ENCODE data around the gene EXD3.

The EXD3 gene

GRCh38 chr9:137372693-137373610, 50.0 kb downstream of the EXD3 start:
- Histone ChIP-seq H3K27ac (no peak overlapping the region), H3K4me1 (ENCODE audit: control insufficient read depth in 1 of 2, insufficient read depth in 1 of 2, low read depth in 1 of 2, low read length in 1 of 2) (no peaks in the 10 kb centered on the region), H3K27me3 (no peaks in the 10 kb centered on the region), H3K36me3 (no peaks in the 10 kb centered on the region), H3K4me3 (ENCODE audit: low read depth in 1 of 2, low read length in 1 of 2) (no peak overlapping the region), H3K9me3 (no peaks in the 10 kb centered on the region)
- TF ChIP-seq CTCF (IDR thresholded peaks at IDR 0.05) = no peak

- Histone ChIP-seq H3K4me3 (ENCODE audit: low read depth in 1 of 2, low read length in 1 of 2) (no peak overlapping the region), H3K27me3 (no peaks in the 10 kb centered on the region), H3K27ac (no peak overlapping the region), H3K9me3 (no peaks in the 10 kb centered on the region), H3K4me1 (ENCODE audit: control insufficient read depth in 1 of 2, insufficient read depth in 1 of 2, low read depth in 1 of 2, low read length in 1 of 2) (no peaks in the 10 kb centered on the region), H3K36me3 (no peaks in the 10 kb centered on the region)
- TF ChIP-seq CTCF (IDR thresholded peaks at IDR 0.05) = no peak
Measured at GRCh38 chr9:137371946-137372651, 50.9 kb downstream of the EXD3 start.

- H3K27me3 ChIP-seq = no peaks in the 10 kb centered on the region
- H3K4me3 ChIP-seq (ENCODE audit: low read depth in 1 of 2, low read length in 1 of 2) = no peak overlapping the region
- H3K9me3 ChIP-seq = no peaks in the 10 kb centered on the region
- no peak overlapping the region for H3K27ac ChIP-seq
- H3K4me1 ChIP-seq (ENCODE audit: control insufficient read depth in 1 of 2, insufficient read depth in 1 of 2, low read depth in 1 of 2, low read length in 1 of 2) = no peaks in the 10 kb centered on the region
- no peak for TF ChIP-seq CTCF (IDR thresholded peaks at IDR 0.05)
- H3K36me3 ChIP-seq = no peaks in the 10 kb centered on the region
Measured at GRCh38 chr9:137371521-137371941, 51.4 kb downstream of the EXD3 start.

- Histone ChIP-seq H3K9me3 (no peaks in the 10 kb centered on the region), H3K4me3 (ENCODE audit: low read depth in 1 of 2, low read length in 1 of 2) (no peak overlapping the region), H3K27me3 (no peaks in the 10 kb centered on the region), H3K36me3 (no peaks in the 10 kb centered on the region), H3K27ac (no peak overlapping the region), H3K4me1 (ENCODE audit: control insufficient read depth in 1 of 2, insufficient read depth in 1 of 2, low read depth in 1 of 2, low read length in 1 of 2) (no peaks in the 10 kb centered on the region)
- no peak for TF ChIP-seq CTCF (IDR thresholded peaks at IDR 0.05)
Measured at GRCh38 chr9:137370865-137371520, 52.0 kb downstream of the EXD3 start.

- Histone ChIP-seq H3K9me3 (no peaks in the 10 kb centered on the region), H3K27me3 (no peaks in the 10 kb centered on the region), H3K4me3 (ENCODE audit: low read depth in 1 of 2, low read length in 1 of 2) (no peak overlapping the region), H3K4me1 (ENCODE audit: control insufficient read depth in 1 of 2, insufficient read depth in 1 of 2, low read depth in 1 of 2, low read length in 1 of 2) (no peaks in the 10 kb centered on the region), H3K27ac (no peak overlapping the region), H3K36me3 (no peaks in the 10 kb centered on the region)
- no peak for TF ChIP-seq CTCF (IDR thresholded peaks at IDR 0.05)
Measured at GRCh38 chr9:137369911-137370764, 52.8 kb downstream of the EXD3 start.

Measured in neutrophil (primary cell).